ENCODE results near the gene DMGDH. TPM values are rescaled to one million over a fixed set of nuclear protein-coding genes. Genes with fewer than 3 reads are reported as not detected.

Gene DMGDH
- total and polyA plus RNA-seq, 2 donors (not counting 3 experiments of a cell fraction or from before 2014, with no cell fraction given): 0.11 TPM; not detected in 1

DNA sequence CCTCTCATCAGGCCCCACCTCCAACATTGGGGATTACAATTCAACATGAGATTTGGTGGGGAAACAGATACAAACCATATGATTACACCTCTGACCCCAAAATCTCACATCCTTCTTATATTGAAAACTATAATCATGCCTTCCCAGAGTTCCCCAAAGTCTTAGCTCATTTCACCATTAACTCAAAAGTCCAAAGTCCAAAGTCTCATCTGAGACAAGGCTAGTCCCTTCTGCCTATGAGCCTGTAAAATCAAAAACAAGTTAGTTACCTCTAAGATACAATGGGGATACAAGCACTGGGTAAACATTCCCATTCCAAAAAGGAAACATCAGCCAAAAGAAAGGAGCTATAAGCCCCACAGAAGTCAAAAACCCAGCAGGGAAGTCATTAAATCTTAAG, 57.6 kb downstream of the DMGDH start:
- no peaks in the 10 kb centered on the region for H3K79me2 ChIP-seq (ENCODE audit: control insufficient read depth, insufficient read depth, low read length)
- BruUV-seq (replicated peaks): no TSS peak
- POLR2A ChIA-PET: no interaction called here
- dilution Hi-C loops (cut with MboI; ENCODE audit: extremely low pct_ligation_motif_present, low sequenced_read_pairs) (no loop called here), intact Hi-C loops (cut with micrococcal nuclease) (no loop called here)
- no peaks in the 10 kb centered on the region for H3K36me3 ChIP-seq (ENCODE audit: control insufficient read depth in 2 of 2, extremely low read depth in 1 of 2, insufficient read depth in 2 of 2, low read length in 2 of 2)
- H3K9ac ChIP-seq (replicated peaks; ENCODE audit: extremely low read depth, insufficient read depth, low read length): no peak overlapping the region
- H3K4me1 ChIP-seq (ENCODE audit: control insufficient read depth, extremely low read depth, insufficient read depth, low read length): no peaks in the 10 kb centered on the region
- H3K9me3 ChIP-seq (replicated peaks; ENCODE audit: control insufficient read depth, insufficient read depth, low read length): no peaks in the 10 kb centered on the region
- no peak overlapping the region for H3K4me2 ChIP-seq (ENCODE audit: insufficient read depth, low read length)
- FAIRE-seq (no peak), DNase-seq (ENCODE audit: low read depth, low spot score) (no peak)
- H4K20me1 ChIP-seq (replicated peaks; ENCODE audit: control insufficient read depth, extremely low read depth, insufficient read depth, low read length): no peaks in the 10 kb centered on the region
- peaks cover 18 to 33% of the 10 kb centered on the region in 2 experiments for H3K27me3 ChIP-seq (ENCODE audit: control insufficient read depth in 2 of 2, insufficient read depth in 2 of 2, low read length in 2 of 2)
- TF ChIP-seq POLR2A (IDR thresholded peaks at IDR 0.05; ENCODE audit: low read depth, low read length): no peak
- TF ChIP-seq, protein P1, sequence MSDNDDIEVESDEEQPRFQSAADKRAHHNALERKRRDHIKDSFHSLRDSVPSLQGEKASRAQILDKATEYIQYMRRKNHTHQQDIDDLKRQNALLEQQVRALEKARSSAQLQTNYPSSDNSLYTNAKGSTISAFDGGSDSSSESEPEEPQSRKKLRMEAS (IDR thresholded peaks at IDR 0.05; ENCODE audit: insufficient read depth, insufficient read length): no peak
- no peak for TF ChIP-seq MYC (IDR thresholded peaks at IDR 0.05; ENCODE audit: low read depth, low read length)
- TF ChIP-seq, protein P2, sequence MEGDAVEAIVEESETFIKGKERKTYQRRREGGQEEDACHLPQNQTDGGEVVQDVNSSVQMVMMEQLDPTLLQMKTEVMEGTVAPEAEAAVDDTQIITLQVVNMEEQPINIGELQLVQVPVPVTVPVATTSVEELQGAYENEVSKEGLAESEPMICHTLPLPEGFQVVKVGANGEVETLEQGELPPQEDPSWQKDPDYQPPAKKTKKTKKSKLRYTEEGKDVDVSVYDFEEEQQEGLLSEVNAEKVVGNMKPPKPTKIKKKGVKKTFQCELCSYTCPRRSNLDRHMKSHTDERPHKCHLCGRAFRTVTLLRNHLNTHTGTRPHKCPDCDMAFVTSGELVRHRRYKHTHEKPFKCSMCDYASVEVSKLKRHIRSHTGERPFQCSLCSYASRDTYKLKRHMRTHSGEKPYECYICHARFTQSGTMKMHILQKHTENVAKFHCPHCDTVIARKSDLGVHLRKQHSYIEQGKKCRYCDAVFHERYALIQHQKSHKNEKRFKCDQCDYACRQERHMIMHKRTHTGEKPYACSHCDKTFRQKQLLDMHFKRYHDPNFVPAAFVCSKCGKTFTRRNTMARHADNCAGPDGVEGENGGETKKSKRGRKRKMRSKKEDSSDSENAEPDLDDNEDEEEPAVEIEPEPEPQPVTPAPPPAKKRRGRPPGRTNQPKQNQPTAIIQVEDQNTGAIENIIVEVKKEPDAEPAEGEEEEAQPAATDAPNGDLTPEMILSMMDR (IDR thresholded peaks at IDR 0.05; ENCODE audit: extremely low read depth in 1 of 2, insufficient read depth in 1 of 2, low read depth in 1 of 2, low read length in 2 of 2): no peak
- TF ChIP-seq POLR2AphosphoS5 (IDR thresholded peaks at IDR 0.05; ENCODE audit: insufficient read depth, low read depth, low read length): no peak
- TF ChIP-seq EZH2 (IDR thresholded peaks at IDR 0.05; ENCODE audit: borderline replicate concordance, low read depth, low read length, severe bottlenecking): no peak
- no peak for TF ChIP-seq GATA2 (IDR thresholded peaks at IDR 0.05; ENCODE audit: insufficient read depth, insufficient read length, low read depth, low read length)
- no peak for TF ChIP-seq JUN (IDR thresholded peaks at IDR 0.05; ENCODE audit: borderline replicate concordance, insufficient read depth, insufficient read length, low read depth)
- no peak for TF ChIP-seq FOS (IDR thresholded peaks at IDR 0.05; ENCODE audit: borderline replicate concordance, insufficient read depth, low read length)
- CTCF ChIA-PET: interaction anchor here (0.7 to 1.5 kb wide), 4 partner anchors 9 to 121 kb away, joined by 4 to 8 read pairs (median 4); no protein-coding TSS in a partner anchor
- H3K27ac ChIP-seq (ENCODE audit: insufficient read depth, low read depth, low read length): no peak overlapping the region
- no peak overlapping the region for H2AFZ ChIP-seq (ENCODE audit: low read depth, low read length)
- no peaks in the 10 kb centered on the region for H3K9me1 ChIP-seq (replicated peaks; ENCODE audit: control insufficient read depth, extremely low read depth, insufficient read depth, low read length)
- no peak overlapping the region for H3K4me3 ChIP-seq (replicated peaks in 1 of 3; ENCODE audit: insufficient read depth in 1 of 3, low read depth in 1 of 3, low read length in 3 of 3)
